ENCODE results near the gene DPP10. TPM values are rescaled to one million over a fixed set of nuclear protein-coding genes. Genes with fewer than 3 reads are reported as not detected.

The DPP10 gene
- total and polyA plus RNA-seq, 7 donors = 0.60 to 4.4 (median 3.5) TPM

DNA sequence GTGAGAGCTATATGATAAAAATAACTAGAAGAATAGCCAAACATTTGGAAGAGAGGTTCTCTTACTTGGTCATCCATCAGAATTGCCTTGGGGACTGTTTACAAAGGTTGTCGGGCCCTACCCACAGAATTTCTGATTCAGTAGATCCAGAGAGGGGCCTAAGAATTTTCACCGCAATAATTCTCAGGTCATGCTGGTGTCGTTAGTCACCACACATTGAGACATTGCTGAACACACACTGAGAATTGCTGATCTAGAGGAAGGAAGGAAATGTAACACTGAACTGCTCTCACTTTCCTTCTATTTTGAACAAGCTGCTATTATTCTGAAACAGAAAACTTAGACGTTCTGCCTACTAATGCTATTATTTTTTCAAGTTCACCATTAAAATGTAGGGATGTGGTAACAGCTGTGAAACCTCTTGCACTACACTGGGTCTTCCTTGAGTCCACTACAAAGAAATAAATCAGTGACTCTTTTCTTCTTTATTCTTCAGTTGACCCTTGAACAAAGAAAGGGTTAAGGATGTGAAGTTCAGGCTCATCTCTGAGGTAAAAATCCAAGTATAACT, 491.3 kb downstream of the DPP10 start:
- Histone ChIP-seq H3K4me3 (no peak overlapping the region), H3K4me1 (no peaks in the 10 kb centered on the region), H3K9me3 (peaks cover 0 to 3% (median under 1%) of the 10 kb centered on the region in 4 donors), H3K36me3 (no peaks in the 10 kb centered on the region), H3K27me3 (no peaks in the 10 kb centered on the region), H3K27ac (no peak overlapping the region)
- no peak for DNase-seq
- TF ChIP-seq POLR2A (IDR thresholded peaks at IDR 0.05) (no peak), EP300 (IDR thresholded peaks at IDR 0.05) (no peak), POLR2AphosphoS5 (IDR thresholded peaks at IDR 0.05) (no peak)
- TF ChIP-seq, protein P1, sequence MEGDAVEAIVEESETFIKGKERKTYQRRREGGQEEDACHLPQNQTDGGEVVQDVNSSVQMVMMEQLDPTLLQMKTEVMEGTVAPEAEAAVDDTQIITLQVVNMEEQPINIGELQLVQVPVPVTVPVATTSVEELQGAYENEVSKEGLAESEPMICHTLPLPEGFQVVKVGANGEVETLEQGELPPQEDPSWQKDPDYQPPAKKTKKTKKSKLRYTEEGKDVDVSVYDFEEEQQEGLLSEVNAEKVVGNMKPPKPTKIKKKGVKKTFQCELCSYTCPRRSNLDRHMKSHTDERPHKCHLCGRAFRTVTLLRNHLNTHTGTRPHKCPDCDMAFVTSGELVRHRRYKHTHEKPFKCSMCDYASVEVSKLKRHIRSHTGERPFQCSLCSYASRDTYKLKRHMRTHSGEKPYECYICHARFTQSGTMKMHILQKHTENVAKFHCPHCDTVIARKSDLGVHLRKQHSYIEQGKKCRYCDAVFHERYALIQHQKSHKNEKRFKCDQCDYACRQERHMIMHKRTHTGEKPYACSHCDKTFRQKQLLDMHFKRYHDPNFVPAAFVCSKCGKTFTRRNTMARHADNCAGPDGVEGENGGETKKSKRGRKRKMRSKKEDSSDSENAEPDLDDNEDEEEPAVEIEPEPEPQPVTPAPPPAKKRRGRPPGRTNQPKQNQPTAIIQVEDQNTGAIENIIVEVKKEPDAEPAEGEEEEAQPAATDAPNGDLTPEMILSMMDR (IDR thresholded peaks at IDR 0.05) = no peak
- intact Hi-C loops (cut with DNase I) = no loop called here
- 81 to 83% methylated on average over 4 of the region's 4 CpGs for WGBS, 2 donors

DNA sequence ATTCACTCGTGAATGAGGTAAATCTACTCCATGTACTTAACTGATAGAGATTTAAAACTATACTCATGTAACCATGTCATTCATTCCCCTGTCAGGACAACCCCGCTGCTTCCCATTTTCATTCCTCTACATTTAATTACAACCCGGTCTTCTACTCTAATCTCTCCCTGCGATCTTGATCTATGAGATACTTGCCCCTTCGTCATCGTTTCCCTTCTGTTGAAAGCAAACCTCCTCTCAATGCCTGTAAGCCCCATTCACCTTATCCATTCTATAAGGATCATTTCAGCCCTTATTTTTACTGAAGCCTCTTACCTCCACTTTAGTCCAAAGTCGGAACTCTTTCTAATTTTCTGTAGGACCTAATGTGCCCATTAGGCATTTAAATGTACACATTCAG, 492.6 kb downstream of the DPP10 start:
- TF ChIP-seq EP300 (IDR thresholded peaks at IDR 0.05) (no peak), POLR2AphosphoS5 (IDR thresholded peaks at IDR 0.05) (no peak), POLR2A (IDR thresholded peaks at IDR 0.05) (no peak)
- TF ChIP-seq, protein P1 (IDR thresholded peaks at IDR 0.05) = no peak
- Histone ChIP-seq H3K4me1 (no peaks in the 10 kb centered on the region), H3K36me3 (no peaks in the 10 kb centered on the region), H3K27me3 (no peaks in the 10 kb centered on the region), H3K27ac (no peak overlapping the region), H3K9me3 (no peaks in the 10 kb centered on the region), H3K4me3 (no peak overlapping the region)
- WGBS, 2 donors = 89 to 90% methylated on average over 7 of the region's 7 CpGs
- DNase-seq = no peak
- intact Hi-C loops (cut with DNase I) = no loop called here

DNA sequence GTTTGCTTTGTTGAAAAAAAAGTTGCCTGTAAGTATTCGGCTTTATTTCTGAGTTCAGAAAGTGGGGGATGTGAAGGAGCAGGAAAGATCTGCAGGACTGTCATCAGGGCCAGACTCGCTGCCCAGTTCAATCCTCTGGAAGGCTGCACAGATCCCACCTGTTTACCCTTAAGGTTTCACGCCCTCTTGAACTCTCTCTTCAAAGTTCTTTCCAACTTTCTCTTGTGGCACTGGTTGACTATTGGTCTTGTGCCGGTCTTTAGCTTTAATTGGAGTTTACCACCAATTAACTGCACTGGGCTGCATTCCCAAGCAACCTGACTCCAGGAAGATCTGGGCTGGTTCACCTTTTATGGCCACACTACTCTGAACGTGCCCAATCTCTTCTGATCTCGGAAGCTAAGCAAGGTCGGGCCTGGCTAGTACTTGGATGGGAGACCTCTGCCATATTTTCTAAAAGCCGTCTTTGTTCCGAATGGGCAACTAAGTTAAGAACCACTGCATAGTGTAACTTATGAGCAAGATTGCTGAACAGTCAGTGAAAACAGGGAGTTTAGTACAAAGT, 495.0 kb downstream of the DPP10 start:
- no peak overlapping the region for H3K27ac ChIP-seq
- no peaks in the 10 kb centered on the region for H3K27me3 ChIP-seq
- WGBS, 2 donors = 69 to 80% methylated on average over 9 of the region's 9 CpGs
- no peak overlapping the region for H3K4me3 ChIP-seq
- intact Hi-C loops (cut with DNase I) = no loop called here
- no peaks in the 10 kb centered on the region for H3K9me3 ChIP-seq
- no peaks in the 10 kb centered on the region for H3K4me1 ChIP-seq
- H3K36me3 ChIP-seq = no peaks in the 10 kb centered on the region
- TF ChIP-seq, protein P1 (IDR thresholded peaks at IDR 0.05) = no peak
- no peak for TF ChIP-seq EP300 (IDR thresholded peaks at IDR 0.05)
- no peak for TF ChIP-seq POLR2AphosphoS5 (IDR thresholded peaks at IDR 0.05)
- no peak for TF ChIP-seq POLR2A (IDR thresholded peaks at IDR 0.05)
- DNase-seq = no peak

DNA sequence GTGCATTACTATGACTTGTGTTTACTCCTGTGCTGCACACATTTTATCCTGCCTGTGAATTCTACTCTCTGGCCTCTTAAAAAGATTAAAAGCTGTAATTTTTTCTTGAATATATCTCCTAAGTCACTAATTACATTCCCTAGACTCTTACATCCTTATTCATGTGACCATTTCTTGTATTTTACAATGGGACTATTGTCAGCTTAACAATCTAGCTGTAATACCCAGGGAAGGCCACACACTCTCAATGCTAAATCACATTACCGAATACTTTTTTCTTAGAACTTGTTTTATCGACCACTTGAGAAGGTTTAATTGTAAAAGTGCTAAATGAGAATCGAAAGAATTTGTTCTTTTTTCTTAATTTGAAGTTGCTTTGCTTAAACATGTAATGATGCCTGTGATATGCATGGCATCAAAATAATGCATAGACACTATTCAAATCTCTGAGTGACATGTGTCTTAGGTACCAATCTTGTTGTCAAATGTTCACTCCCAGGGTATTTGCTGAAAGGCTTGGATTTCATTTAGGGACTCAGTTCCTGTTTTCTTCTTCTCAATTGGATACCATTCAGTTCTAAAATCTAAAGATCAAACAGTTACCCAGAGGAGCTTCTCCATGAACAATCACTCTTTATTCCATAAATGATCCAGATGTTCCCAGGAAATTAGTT, 498.5 kb downstream of the DPP10 start:
- no peaks in the 10 kb centered on the region for H3K36me3 ChIP-seq
- no peak for DNase-seq
- H3K27me3 ChIP-seq = no peaks in the 10 kb centered on the region
- H3K9me3 ChIP-seq = no peaks in the 10 kb centered on the region
- 47 to 57% methylated on average over 3 of the region's 3 CpGs for WGBS, 2 donors
- intact Hi-C loops (cut with DNase I) = no loop called here
- H3K4me3 ChIP-seq = no peak overlapping the region
- H3K27ac ChIP-seq = no peak overlapping the region
- TF ChIP-seq POLR2AphosphoS5 (IDR thresholded peaks at IDR 0.05) (no peak), EP300 (IDR thresholded peaks at IDR 0.05) (no peak), POLR2A (IDR thresholded peaks at IDR 0.05) (no peak)
- TF ChIP-seq, protein P1 (IDR thresholded peaks at IDR 0.05) = no peak
- no peaks in the 10 kb centered on the region for H3K4me1 ChIP-seq

Data from sigmoid colon (tissue), 7 donors.